GM12878 (cell line): ENCODE results near the gene ARHGAP21. TPM values are rescaled to one million over a fixed set of nuclear protein-coding genes. Genes with fewer than 3 reads are reported as not detected.

Experiments
- ATAC-seq: fragments of 200-7000 bp; cut with Tn5 transposase; 3 replicates; pipeline ENCODE4 v1.9.1; 2020; ENCODE audit warnings: mild to moderate bottlenecking, moderate library complexity
- BruUV-seq: library from RNA; stranded (reverse); fragments of 400-500 nt; replicated peaks from 2 replicates; lab custom pipeline; 2021; lab: Mats Ljungman, UMichigan
- CTCF ChIA-PET: fragments of 300-600 bp; sonication (Branson Sonifier 250); formaldehyde crosslinking; extraction: SDS; loops from one replicate; lab custom pipeline; 2021; ENCODE audit warnings: inconsistent platforms; lab: Yijun Ruan, JAX
- POLR2A ChIA-PET: fragments of 350-600 bp; formaldehyde crosslinking; extraction: SDS; loops from one replicate; lab custom pipeline; 2021; ENCODE audit warnings: inconsistent platforms; lab: Charles Lee
- RAD21 ChIA-PET: fragments of 300-600 bp; sonication (Branson Sonifier 250); formaldehyde crosslinking; loops from one replicate; lab custom pipeline; 2023; ENCODE audit warnings: antibody characterized with exemption; ENCODE audit not compliant: unreplicated experiment; lab: Charles Lee
- SMC1A ChIA-PET: fragments of 300-600 bp; sonication (Branson Sonifier 250); formaldehyde crosslinking; loops from one replicate; lab custom pipeline; 2023; ENCODE audit not compliant: unreplicated experiment, uncharacterized antibody; lab: Charles Lee
- DNase-seq: peaks from one replicate; pipeline ENCODE4 v3.0.0-alpha.2; 2011; ENCODE audit warnings: low read depth, low spot score
- FAIRE-seq: peaks from 3 replicates; lab custom pipeline; 2011; peaks lifted over from hg19 to GRCh38; lab: Jason Lieb, UNC
- H2AFZ ChIP-seq: 2 replicates; pipeline ENCODE4 v1.6.0; 2011; ENCODE audit warnings: low read depth, low read length, control low read depth; ENCODE audit not compliant: control insufficient read depth
- H3K27ac ChIP-seq: 2 replicates; pipeline ENCODE4 v1.5.1; 2011; ENCODE audit warnings: control low read depth; ENCODE audit not compliant: control insufficient read depth, insufficient read depth
- H3K27me3 ChIP-seq, 2 experiments: replicated peaks in 1 of 2; 2 replicates each; pipeline versions ENCODE4 v1.6.0 to v1.6.1; 2011; ENCODE audit warnings: low read length in 1 of 2; ENCODE audit not compliant: control insufficient read depth in 2 of 2, insufficient read depth in 2 of 2
- H3K36me3 ChIP-seq, 2 experiments: 2 replicates each; pipeline ENCODE4 v1.5.1; 2011; ENCODE audit warnings: low read length in 1 of 2; ENCODE audit not compliant: control insufficient read depth in 2 of 2, insufficient read depth in 2 of 2
- H3K4me1 ChIP-seq: 2 replicates; pipeline ENCODE4 v1.6.1; 2011; ENCODE audit warnings: mild to moderate bottlenecking, low read length, moderate library complexity, mixed read lengths; ENCODE audit not compliant: control insufficient read depth, insufficient read depth
- H3K4me2 ChIP-seq: 2 replicates; pipeline ENCODE4 v1.6.0; 2011; ENCODE audit warnings: control low read depth; ENCODE audit not compliant: control insufficient read depth, insufficient read depth
- H3K4me3 ChIP-seq: fragments of 200-600 bp; sonication (generic); 2 replicates; pipeline ENCODE4 v1.5.1; 2016
- H3K79me2 ChIP-seq: 2 replicates; pipeline ENCODE4 v1.6.0; 2011; ENCODE audit warnings: low read length; ENCODE audit not compliant: control insufficient read depth, insufficient read depth
- H3K9ac ChIP-seq: 2 replicates; pipeline ENCODE4 v1.8.0; 2011; ENCODE audit warnings: low read length, control low read depth, mixed read lengths; ENCODE audit not compliant: control insufficient read depth, insufficient read depth
- H3K9me3 ChIP-seq: replicated peaks from 3 replicates; pipeline ENCODE4 v1.5.1; 2011; ENCODE audit warnings: mild to moderate bottlenecking, low read length; ENCODE audit not compliant: control insufficient read depth, insufficient read depth
- H4K20me1 ChIP-seq: 2 replicates; pipeline ENCODE4 v1.6.0; 2011; ENCODE audit not compliant: control insufficient read depth, insufficient read depth
- CHD2 ChIP-seq: IDR thresholded peaks from 2 replicates; pipeline ENCODE4 v1.6.1; 2011; ENCODE audit warnings: low read depth, low read length, improper control_type of control experiment, borderline replicate concordance
- E2F4 ChIP-seq: IDR thresholded peaks from 2 replicates; pipeline ENCODE4 v1.6.1; 2012; ENCODE audit warnings: low read depth, low read length, improper control_type of control experiment
- E2F8 ChIP-seq: fragments of 450-650 bp; IDR thresholded peaks from 2 replicates; pipeline ENCODE4 v1.6.1; 2018; ENCODE audit warnings: mild to moderate bottlenecking, low read depth, moderate library complexity; ENCODE audit not compliant: partially characterized antibody
- E4F1 ChIP-seq: fragments of 450-650 bp; IDR thresholded peaks from 2 replicates; pipeline ENCODE4 v1.6.1; 2018; ENCODE audit warnings: borderline replicate concordance, mild to moderate bottlenecking; ENCODE audit not compliant: partially characterized antibody
- ELK1 ChIP-seq: IDR thresholded peaks from 2 replicates; pipeline ENCODE4 v1.6.1; 2012; ENCODE audit warnings: low read depth, low read length, improper control_type of control experiment
- HCFC1 ChIP-seq: fragments of 150-350 bp; IDR thresholded peaks from 2 replicates; pipeline ENCODE4 v1.6.1; 2014; ENCODE audit warnings: low read length
- MYB ChIP-seq: fragments of 150-350 bp; IDR thresholded peaks from 2 replicates; pipeline ENCODE4 v1.6.1; 2014; ENCODE audit warnings: mild to moderate bottlenecking, low read depth, low read length, borderline replicate concordance
- NR2C2 ChIP-seq: IDR thresholded peaks from 2 replicates; pipeline ENCODE4 v1.6.1; 2011; ENCODE audit warnings: borderline replicate concordance, low read depth; ENCODE audit not compliant: control insufficient read depth, insufficient read length
- STAT3 ChIP-seq: IDR thresholded peaks from 2 replicates; pipeline ENCODE4 v1.6.1; 2011; ENCODE audit warnings: low read depth, low read length, improper control_type of control experiment
- ZBTB4 ChIP-seq: fragments of 450-650 bp; formaldehyde crosslinking; IDR thresholded peaks from 2 replicates; pipeline ENCODE4 v1.4.0; 2022; ENCODE audit warnings: mild to moderate bottlenecking, moderate library complexity
- WGBS: methylation state at CpG from one replicate; pipeline ENCODE4 v1.1.6; 2016; ENCODE audit warnings: low lambda C conversion rate; ENCODE audit not compliant: insufficient replicate concordance, insufficient coverage; ENCODE audit errors: missing lambda C conversion rate; 5-methylcytosine and 5-hydroxymethylcytosine counted together
- in situ Hi-C: fragments of 300-500 bp; cut with MboI; formaldehyde crosslinking; loops from 9 replicates; pipeline ENCODE4 v1.14.3; 2018; ENCODE audit warnings: mixed read lengths
- intact Hi-C: fragments of 100-400 bp; cut with micrococcal nuclease; formaldehyde crosslinking; loops from one replicate; pipeline ENCODE4 v1.14.2; 2022; ENCODE audit not compliant: unreplicated experiment
- polyA plus RNA-seq, 11 experiments: library from polyadenylated mRNA; depleted of rRNA in 4 of 11; unstranded in 6 of 11; stranded (reverse) in 5 of 11; fragments of >200 nt; fragmentation: Nextera tagmentation in 4 of 11; fragmentation: Illumina TruSeq in 1 of 11; extraction: Ambion mirVana in 4 of 11; extraction: Trizol in 1 of 11; gene quantifications; 1 replicate in 1 of 11; 2 replicates in 10 of 11; pipeline versions ENCODE4 v1.2.1 to v1.2.3, GENCODE V29; 2011 to 2016; ENCODE audit warnings: inconsistent platforms in 2 of 11, missing spikeins in 2 of 11, low read depth in 1 of 11
- total RNA-seq, 4 experiments: library from RNA; depleted of rRNA in 3 of 4; stranded (reverse); fragments of >200 nt in 3 of 4; fragmentation: Illumina TruSeq in 1 of 4; extraction: Trizol in 1 of 4; gene quantifications; 2 replicates each; pipeline versions ENCODE4 v1.2.1 to v1.2.3, GENCODE V29; 2013 to 2021

Gene ARHGAP21
- total and polyA plus RNA-seq, 10 of the 15 experiments (the other 5 are each of a cell fraction or from before 2014, with no cell fraction given): 11.7 to 103 (median 37.6) TPM

- 0% methylated on average over 41 of the region's 84 CpGs for whole genome bisulfite sequencing
- intact Hi-C loops (loop anchor here (5.0 to 10.0 kb wide), 4 partner anchors 204 to 359 kb away; partner anchors contain the start of genes ENKUR and THNSL1), in situ Hi-C loops (no loop called here)
- no peaks in the 10 kb centered on the region for H3K27me3 ChIP-seq
- ChIA-PET CTCF (interaction anchor here (1.1 to 3.7 kb wide), 4 partner anchors 16 to 107 kb away, joined by 3 to 13 read pairs (median 4); no protein-coding TSS in a partner anchor), RAD21 (interaction anchor here (0.6 to 3.5 kb wide), 13 partner anchors 13 to 229 kb away, joined by 3 to 32 read pairs (median 4); partner anchors contain the start of gene PRTFDC1), SMC1A (interaction anchor here (1.0 to 4.0 kb wide), 6 partner anchors 13 to 201 kb away, joined by 3 to 24 read pairs (median 8); no protein-coding TSS in a partner anchor), POLR2A (interaction anchor here (1.6 to 4.6 kb wide), 5 partner anchors 15 to 207 kb away, joined by 5 to 37 read pairs (median 16); no protein-coding TSS in a partner anchor)
- H3K4me2 ChIP-seq: peak overlapping the region; percentile 45; the same call in 1 of the 2 replicates
- peak overlapping the region; percentile 90 for H2AFZ ChIP-seq
- peak overlapping the region; percentile 81 for H3K9ac ChIP-seq
- H3K4me1 ChIP-seq: peaks cover 6% of the 10 kb centered on the region; the same call in 1 of the 2 replicates
- no TSS peak for BruUV-seq
- H3K9me3 ChIP-seq: no peaks in the 10 kb centered on the region
- H3K36me3 ChIP-seq: no peaks in the 10 kb centered on the region
- peak overlapping the region; percentile 80 for H3K4me3 ChIP-seq
- DNase-seq (no peak), FAIRE-seq (no peak), ATAC-seq (peak; percentile 28)
- H3K27ac ChIP-seq: peak overlapping the region; percentile 72
- peaks cover 8% of the 10 kb centered on the region for H3K79me2 ChIP-seq
- no peaks in the 10 kb centered on the region for H4K20me1 ChIP-seq
- TF ChIP-seq NR2C2 (no peak), E4F1 (no peak), MYB (no peak), HCFC1 (no peak), STAT3 (no peak), ELK1 (no peak), E2F4 (0 out of 2 replicates have a peak, but pooled peaks have one; percentile 10), E2F8 (no peak), CHD2 (no peak), ZBTB4 (no peak)
These were observed 856 bp downstream of the ARHGAP21 start for GRCh38 chr10:24722676-24723385.
